Esophagus squamous epithelium (tissue), 5 donors: ENCODE data around the gene ACP1. TPM values are rescaled to one million over a fixed set of nuclear protein-coding genes. Genes with fewer than 3 reads are reported as not detected.

Experiments used
- DNase-seq: peaks from one replicate; lab custom pipeline; 2025; lab: John Stamatoyannopoulos, UW
- H3K27ac ChIP-seq, 4 donors: fragments of 200-600 bp; sonication (generic); one replicate each; pipeline ENCODE4 v1.5.1; 2016 to 2019; ENCODE audit warnings: mild to moderate bottlenecking in 1 of 4
- H3K27me3 ChIP-seq, 4 donors: fragments of 200-600 bp; sonication (generic); 1 replicate in 3 of 4; 2 replicates in 1 of 4; pipeline versions ENCODE4 v1.5.1 to v1.6.0; 2017 to 2021; ENCODE audit warnings: antibody characterized with exemption in 1 of 4
- H3K36me3 ChIP-seq, 3 donors: fragments of 200-600 bp; sonication (generic); one replicate each; pipeline ENCODE4 v1.5.1; 2016 to 2019
- H3K4me1 ChIP-seq, 3 donors: fragments of 200-600 bp; sonication (generic); one replicate each; pipeline ENCODE4 v1.5.1; 2017 to 2019
- H3K4me3 ChIP-seq, 4 donors: fragments of 200-600 bp; sonication (generic); 1 replicate in 3 of 4; 2 replicates in 1 of 4; pipeline ENCODE4 v1.5.1; 2016 to 2019; ENCODE audit warnings: mild to moderate bottlenecking in 2 of 4, moderate library complexity in 1 of 4
- H3K9me3 ChIP-seq, 3 donors: fragments of 200-600 bp; sonication (generic); one replicate each; pipeline ENCODE4 v1.5.1; 2016 to 2019
- POLR2A ChIP-seq, 4 donors: fragments of 450-650 bp; IDR thresholded peaks; one replicate each; pipeline ENCODE4 v1.6.1; 2017; ENCODE audit warnings: antibody characterized with exemption in 4 of 4, mild to moderate bottlenecking in 4 of 4, moderate library complexity in 3 of 4
- WGBS, 2 donors: methylation state at CpG; one replicate each; pipeline ENCODE4 v1.1.5; 2018; 5-methylcytosine and 5-hydroxymethylcytosine counted together
- intact Hi-C: fragments of 100-400 bp; cut with DNase I; formaldehyde crosslinking; loops from one replicate; pipeline ENCODE4 v1.15.0; 2022
- total RNA-seq, 4 donors: library from RNA; depleted of rRNA; stranded (reverse); fragments of >200 nt; gene quantifications; one replicate each; pipeline ENCODE4 v1.1.0, GENCODE V29; 2016
- TF ChIP-seq, protein P1 (sequence below), 6 experiments: fragments of 450-650 bp in 4 of 6; fragments of 200-600 bp in 2 of 6; sonication (generic) in 2 of 6; IDR thresholded peaks; one replicate each; pipeline ENCODE4 v1.5.1; 2016 to 2019; ENCODE audit warnings: antibody characterized with exemption in 6 of 6, mild to moderate bottlenecking in 4 of 6, moderate library complexity in 4 of 6
- donor health status: DM: yes; HTN: yes; CAD: no.

The ACP1 gene
- total RNA-seq, 4 donors from 2014 or later: 50.3 to 93.1 (median 82.0) TPM

DNA sequence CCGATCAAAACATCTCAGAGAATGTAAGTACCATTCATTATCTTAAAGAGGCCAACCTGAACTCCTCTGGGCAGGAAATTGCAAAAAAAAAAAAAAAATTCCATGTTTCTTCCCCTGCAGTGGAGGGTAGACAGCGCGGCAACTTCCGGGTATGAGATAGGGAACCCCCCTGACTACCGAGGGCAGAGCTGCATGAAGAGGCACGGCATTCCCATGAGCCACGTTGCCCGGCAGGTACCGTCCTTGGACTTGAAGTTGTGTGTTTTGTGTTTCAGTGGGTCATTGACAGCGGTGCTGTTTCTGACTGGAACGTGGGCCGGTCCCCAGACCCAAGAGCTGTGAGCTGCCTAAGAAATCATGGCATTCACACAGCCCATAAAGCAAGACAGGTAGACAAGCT lies 7.2 kb downstream of the ACP1 start:
- intact Hi-C loops: no loop called here
- WGBS, 2 donors: 84 to 86% methylated on average over 11 to 12 of the region's 12 CpGs
- no peak for TF ChIP-seq POLR2A (IDR thresholded peaks at IDR 0.05)
- TF ChIP-seq, protein P1, sequence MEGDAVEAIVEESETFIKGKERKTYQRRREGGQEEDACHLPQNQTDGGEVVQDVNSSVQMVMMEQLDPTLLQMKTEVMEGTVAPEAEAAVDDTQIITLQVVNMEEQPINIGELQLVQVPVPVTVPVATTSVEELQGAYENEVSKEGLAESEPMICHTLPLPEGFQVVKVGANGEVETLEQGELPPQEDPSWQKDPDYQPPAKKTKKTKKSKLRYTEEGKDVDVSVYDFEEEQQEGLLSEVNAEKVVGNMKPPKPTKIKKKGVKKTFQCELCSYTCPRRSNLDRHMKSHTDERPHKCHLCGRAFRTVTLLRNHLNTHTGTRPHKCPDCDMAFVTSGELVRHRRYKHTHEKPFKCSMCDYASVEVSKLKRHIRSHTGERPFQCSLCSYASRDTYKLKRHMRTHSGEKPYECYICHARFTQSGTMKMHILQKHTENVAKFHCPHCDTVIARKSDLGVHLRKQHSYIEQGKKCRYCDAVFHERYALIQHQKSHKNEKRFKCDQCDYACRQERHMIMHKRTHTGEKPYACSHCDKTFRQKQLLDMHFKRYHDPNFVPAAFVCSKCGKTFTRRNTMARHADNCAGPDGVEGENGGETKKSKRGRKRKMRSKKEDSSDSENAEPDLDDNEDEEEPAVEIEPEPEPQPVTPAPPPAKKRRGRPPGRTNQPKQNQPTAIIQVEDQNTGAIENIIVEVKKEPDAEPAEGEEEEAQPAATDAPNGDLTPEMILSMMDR (IDR thresholded peaks at IDR 0.05): no peak
- H3K4me3 ChIP-seq: no peak overlapping the region
- peaks cover 0 to 64% (median 9%) of the 10 kb centered on the region in 3 donors for H3K36me3 ChIP-seq
- H3K27ac ChIP-seq: no peak overlapping the region
- H3K4me1 ChIP-seq: peaks cover 0 to 41% (median 0%) of the 10 kb centered on the region in 3 donors
- DNase-seq: no peak
- H3K27me3 ChIP-seq: no peaks in the 10 kb centered on the region
- no peaks in the 10 kb centered on the region for H3K9me3 ChIP-seq

DNA sequence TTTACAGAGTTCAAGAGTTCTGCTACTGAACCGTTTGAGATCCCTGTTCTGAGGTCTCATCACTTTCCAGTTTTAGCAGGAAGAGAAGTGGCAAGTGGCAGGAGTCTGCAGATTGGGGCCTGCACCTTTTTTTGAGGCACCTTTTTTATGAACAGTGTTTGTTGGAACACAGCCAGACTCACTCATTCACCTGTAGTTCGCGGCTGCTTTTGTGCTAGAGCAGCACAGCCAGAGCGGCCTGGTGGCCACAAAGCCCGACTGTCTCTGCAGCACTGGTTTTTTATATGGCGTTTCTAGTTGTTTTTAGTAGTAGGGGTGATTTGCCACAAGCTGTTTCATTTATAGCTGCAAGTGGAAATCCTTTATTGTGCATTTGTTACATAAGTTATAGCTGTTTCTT lies 8.6 kb downstream of the ACP1 start:
- Histone ChIP-seq H3K27me3 (no peaks in the 10 kb centered on the region), H3K4me1 (peaks cover 0 to 29% (median 0%) of the 10 kb centered on the region in 3 donors), H3K27ac (no peak overlapping the region), H3K36me3 (peaks cover 0 to 78% (median 20%) of the 10 kb centered on the region in 3 donors), H3K9me3 (no peaks in the 10 kb centered on the region), H3K4me3 (no peak overlapping the region)
- DNase-seq: no peak
- WGBS, 2 donors: 13 to 33% methylated on average over 6 of the region's 6 CpGs
- TF ChIP-seq POLR2A (IDR thresholded peaks at IDR 0.05): no peak
- TF ChIP-seq, protein P1 (IDR thresholded peaks at IDR 0.05): no peak
- intact Hi-C loops: no loop called here

DNA sequence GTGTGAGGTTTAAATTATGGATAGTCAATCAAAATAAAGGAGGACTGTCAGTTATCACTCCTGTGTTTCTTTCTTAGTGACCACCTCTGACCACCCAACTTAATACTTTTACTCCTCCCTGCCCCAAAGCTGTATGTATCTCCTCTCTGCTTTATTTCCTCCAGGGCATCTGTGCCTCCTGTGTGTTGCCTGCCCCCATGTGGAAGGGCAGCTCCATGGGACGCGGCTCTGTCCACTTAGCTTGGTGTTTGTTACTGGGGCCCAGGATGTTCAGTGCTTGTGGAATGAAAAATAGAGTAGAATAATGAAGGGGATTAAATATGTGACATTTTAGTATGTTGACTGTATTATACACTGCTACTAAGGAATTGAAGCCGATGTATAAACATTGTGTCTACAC lies 9.8 kb downstream of the ACP1 start:
- H3K36me3 ChIP-seq: peaks cover 0 to 89% (median 27%) of the 10 kb centered on the region in 3 donors
- H3K4me3 ChIP-seq: no peak overlapping the region
- no peak overlapping the region for H3K27ac ChIP-seq
- no peaks in the 10 kb centered on the region for H3K27me3 ChIP-seq
- WGBS, 2 donors: 84 to 90% methylated on average over 3 of the region's 3 CpGs
- DNase-seq: no peak
- peaks cover 0 to 18% (median 0%) of the 10 kb centered on the region in 3 donors for H3K4me1 ChIP-seq
- no peaks in the 10 kb centered on the region for H3K9me3 ChIP-seq
- TF ChIP-seq, protein P1 (IDR thresholded peaks at IDR 0.05): no peak
- TF ChIP-seq POLR2A (IDR thresholded peaks at IDR 0.05): no peak
- intact Hi-C loops: no loop called here

DNA sequence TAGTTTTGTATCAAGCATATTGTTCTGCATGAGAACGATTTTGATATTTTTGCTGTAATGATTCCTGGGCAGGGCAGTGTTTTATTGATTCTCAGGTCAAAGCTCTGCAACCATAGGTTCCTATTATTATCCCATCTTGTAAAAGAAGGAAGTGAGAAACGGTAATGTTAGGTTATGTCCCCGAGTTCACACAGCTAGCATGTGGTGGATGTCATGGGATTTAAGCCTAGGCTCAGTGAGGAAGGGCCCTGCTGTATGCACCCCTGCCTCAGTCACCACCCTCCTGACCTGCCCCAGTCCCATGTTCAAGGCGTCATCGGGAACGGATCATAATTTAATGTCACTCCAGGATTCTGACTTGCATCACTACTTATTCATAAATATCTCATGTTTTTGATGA lies 10.7 kb downstream of the ACP1 start:
- intact Hi-C loops: no loop called here
- Histone ChIP-seq H3K9me3 (no peaks in the 10 kb centered on the region), H3K27me3 (no peaks in the 10 kb centered on the region), H3K4me3 (no peak overlapping the region), H3K36me3 (peaks cover 0 to 89% (median 30%) of the 10 kb centered on the region in 3 donors), H3K27ac (no peak overlapping the region), H3K4me1 (peaks cover 0 to 9% (median 0%) of the 10 kb centered on the region in 3 donors)
- no peak for DNase-seq
- WGBS, 2 donors: 76 to 77% methylated on average over 6 of the region's 6 CpGs
- TF ChIP-seq, protein P1 (IDR thresholded peaks at IDR 0.05): no peak
- no peak for TF ChIP-seq POLR2A (IDR thresholded peaks at IDR 0.05)

DNA sequence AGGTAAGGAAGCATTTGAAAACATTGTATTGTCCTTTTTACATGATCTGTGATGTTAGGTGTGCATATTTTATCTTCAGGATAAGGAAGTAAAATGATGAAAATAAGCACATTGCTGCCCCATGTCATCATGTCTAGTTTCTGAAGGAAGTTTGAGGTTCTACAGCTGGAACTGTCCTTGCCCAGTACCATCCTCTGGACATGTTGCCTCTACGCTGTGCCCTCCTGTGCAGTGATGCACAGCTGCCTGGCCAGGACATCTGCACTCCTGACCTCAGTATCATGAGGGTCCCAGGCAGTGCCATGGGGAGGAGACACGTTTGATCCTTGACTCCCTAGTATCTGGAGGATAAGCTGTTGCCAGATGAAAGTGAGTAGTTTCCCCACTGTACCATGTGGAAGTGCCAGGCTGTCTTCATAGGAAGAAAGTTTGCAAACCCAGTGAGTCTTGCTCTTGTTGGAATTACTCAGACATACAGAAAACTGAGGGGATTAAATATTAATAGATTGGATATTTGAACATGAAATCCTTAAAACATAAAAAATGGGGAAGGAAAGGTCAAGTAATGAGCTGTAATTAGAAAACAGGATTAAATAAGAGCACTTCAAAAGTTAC lies 13.7 kb downstream of the ACP1 start:
- no peak for DNase-seq
- H3K27me3 ChIP-seq: no peaks in the 10 kb centered on the region
- peaks cover 0 to 1% (median 0%) of the 10 kb centered on the region in 3 donors for H3K4me1 ChIP-seq
- no peaks in the 10 kb centered on the region for H3K9me3 ChIP-seq
- TF ChIP-seq, protein P1 (IDR thresholded peaks at IDR 0.05): no peak
- no peak for TF ChIP-seq POLR2A (IDR thresholded peaks at IDR 0.05)
- H3K36me3 ChIP-seq: peaks cover 10 to 96% (median 33%) of the 10 kb centered on the region in 3 donors
- intact Hi-C loops: no loop called here
- H3K4me3 ChIP-seq: no peak overlapping the region
- no peak overlapping the region for H3K27ac ChIP-seq
- 100% methylated on average over 1 of the region's 2 CpGs for WGBS, 2 donors
